ENCODE measurements around the gene TANC2. TPM values are rescaled to one million over a fixed set of nuclear protein-coding genes. Genes with fewer than 3 reads are reported as not detected.

Gene TANC2
- total RNA-seq, 1 experiment from 2014 or later = 18.6 TPM

DNA sequence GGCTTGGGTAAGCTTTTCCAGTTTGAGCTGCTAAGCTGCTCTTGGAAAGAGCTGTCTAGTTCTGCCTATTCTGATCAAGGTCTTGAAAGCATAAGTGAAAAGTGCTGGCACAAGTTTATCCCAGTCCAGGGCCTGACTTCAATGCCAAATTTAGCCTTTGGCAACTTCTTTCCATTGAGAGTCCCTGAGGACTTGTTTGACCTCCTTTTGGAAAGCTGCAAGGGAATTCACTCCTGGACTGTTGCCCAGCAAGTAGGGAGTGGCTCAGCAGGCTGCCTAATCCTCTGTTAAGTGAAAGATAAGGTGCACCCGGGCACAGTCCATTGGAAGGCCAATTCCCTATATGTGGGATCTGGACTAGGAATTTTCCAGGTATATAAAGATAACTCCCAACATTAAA, 16.0 kb upstream of the TANC2 start (continued):
- TF ChIP-seq, protein P1, sequence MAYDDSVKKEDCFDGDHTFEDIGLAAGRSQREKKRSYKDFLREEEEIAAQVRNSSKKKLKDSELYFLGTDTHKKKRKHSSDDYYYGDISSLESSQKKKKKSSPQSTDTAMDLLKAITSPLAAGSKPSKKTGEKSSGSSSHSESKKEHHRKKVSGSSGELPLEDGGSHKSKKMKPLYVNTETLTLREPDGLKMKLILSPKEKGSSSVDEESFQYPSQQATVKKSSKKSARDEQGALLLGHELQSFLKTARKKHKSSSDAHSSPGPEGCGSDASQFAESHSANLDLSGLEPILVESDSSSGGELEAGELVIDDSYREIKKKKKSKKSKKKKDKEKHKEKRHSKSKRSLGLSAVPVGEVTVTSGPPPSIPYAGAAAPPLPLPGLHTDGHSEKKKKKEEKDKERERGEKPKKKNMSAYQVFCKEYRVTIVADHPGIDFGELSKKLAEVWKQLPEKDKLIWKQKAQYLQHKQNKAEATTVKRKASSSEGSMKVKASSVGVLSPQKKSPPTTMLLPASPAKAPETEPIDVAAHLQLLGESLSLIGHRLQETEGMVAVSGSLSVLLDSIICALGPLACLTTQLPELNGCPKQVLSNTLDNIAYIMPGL (CRISPR knock-in tag; IDR thresholded peaks at IDR 0.05) = no peak

DNA sequence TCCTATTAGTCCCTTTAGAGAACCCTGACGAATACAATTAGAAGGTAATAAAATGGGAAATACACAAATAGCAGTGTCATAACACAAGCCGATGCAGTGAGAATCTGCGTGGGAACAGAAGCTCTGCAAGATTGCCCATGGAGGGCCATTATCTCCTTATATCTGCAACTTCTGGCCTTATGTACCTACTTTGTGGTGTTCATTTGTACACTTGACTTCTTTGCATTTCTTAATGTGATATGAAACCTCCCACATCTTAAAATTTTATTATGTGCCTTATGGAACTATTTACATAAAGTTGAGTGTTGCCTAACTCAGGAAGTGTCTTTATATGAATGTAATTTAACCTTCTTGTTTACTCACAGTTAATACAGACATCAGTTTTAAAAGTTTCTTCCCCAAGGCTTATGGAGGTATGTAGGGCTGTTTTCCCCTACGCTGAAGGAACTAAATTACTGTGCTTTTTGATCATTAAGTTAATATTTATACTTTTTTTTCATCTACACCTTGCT, 10.1 kb upstream of the TANC2 start:
- H3K4me1 Mint-ChIP-seq = no peaks in the 10 kb centered on the region
- H3K9me3 Mint-ChIP-seq = no peaks in the 10 kb centered on the region
- H3K27me3 Mint-ChIP-seq (ENCODE audit: low read depth) = peaks cover 5% of the 10 kb centered on the region
- H3K36me3 Mint-ChIP-seq = no peaks in the 10 kb centered on the region
- H3K27ac Mint-ChIP-seq = no peak overlapping the region
- ChIA-PET CTCF (no interaction called here), POLR2A (no interaction called here)
- no peak for DNase-seq (ENCODE audit: low spot score)
- no peak overlapping the region for H3K4me3 Mint-ChIP-seq
- ATAC-seq = no peak
- TF ChIP-seq, protein P2, sequence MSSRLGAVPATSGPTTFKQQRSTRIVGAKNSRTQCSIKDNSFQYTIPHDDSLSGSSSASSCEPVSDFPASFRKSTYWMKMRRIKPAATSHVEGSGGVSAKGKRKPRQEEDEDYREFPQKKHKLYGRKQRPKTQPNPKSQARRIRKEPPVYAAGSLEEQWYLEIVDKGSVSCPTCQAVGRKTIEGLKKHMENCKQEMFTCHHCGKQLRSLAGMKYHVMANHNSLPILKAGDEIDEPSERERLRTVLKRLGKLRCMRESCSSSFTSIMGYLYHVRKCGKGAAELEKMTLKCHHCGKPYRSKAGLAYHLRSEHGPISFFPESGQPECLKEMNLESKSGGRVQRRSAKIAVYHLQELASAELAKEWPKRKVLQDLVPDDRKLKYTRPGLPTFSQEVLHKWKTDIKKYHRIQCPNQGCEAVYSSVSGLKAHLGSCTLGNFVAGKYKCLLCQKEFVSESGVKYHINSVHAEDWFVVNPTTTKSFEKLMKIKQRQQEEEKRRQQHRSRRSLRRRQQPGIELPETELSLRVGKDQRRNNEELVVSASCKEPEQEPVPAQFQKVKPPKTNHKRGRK (CRISPR knock-in tag; IDR thresholded peaks at IDR 0.05; ENCODE audit: borderline replicate concordance) = no peak
- TF ChIP-seq, protein P3, sequence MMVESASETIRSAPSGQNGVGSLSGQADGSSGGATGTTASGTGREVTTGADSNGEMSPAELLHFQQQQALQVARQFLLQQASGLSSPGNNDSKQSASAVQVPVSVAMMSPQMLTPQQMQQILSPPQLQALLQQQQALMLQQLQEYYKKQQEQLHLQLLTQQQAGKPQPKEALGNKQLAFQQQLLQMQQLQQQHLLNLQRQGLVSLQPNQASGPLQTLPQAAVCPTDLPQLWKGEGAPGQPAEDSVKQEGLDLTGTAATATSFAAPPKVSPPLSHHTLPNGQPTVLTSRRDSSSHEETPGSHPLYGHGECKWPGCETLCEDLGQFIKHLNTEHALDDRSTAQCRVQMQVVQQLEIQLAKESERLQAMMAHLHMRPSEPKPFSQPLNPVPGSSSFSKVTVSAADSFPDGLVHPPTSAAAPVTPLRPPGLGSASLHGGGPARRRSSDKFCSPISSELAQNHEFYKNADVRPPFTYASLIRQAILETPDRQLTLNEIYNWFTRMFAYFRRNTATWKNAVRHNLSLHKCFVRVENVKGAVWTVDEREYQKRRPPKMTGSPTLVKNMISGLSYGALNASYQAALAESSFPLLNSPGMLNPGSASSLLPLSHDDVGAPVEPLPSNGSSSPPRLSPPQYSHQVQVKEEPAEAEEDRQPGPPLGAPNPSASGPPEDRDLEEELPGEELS (CRISPR knock-in tag; IDR thresholded peaks at IDR 0.05) = no peak
- no peak for TF ChIP-seq TEAD1 (CRISPR knock-in tag; IDR thresholded peaks at IDR 0.05)
- TF ChIP-seq PRRX2 (CRISPR knock-in tag; IDR thresholded peaks at IDR 0.05) = no peak
- TF ChIP-seq ZNF219 (CRISPR knock-in tag; IDR thresholded peaks at IDR 0.05; ENCODE audit: borderline replicate concordance) = no peak
- TF ChIP-seq, protein P1 (CRISPR knock-in tag; IDR thresholded peaks at IDR 0.05) = no peak
- TF ChIP-seq, protein P4, sequence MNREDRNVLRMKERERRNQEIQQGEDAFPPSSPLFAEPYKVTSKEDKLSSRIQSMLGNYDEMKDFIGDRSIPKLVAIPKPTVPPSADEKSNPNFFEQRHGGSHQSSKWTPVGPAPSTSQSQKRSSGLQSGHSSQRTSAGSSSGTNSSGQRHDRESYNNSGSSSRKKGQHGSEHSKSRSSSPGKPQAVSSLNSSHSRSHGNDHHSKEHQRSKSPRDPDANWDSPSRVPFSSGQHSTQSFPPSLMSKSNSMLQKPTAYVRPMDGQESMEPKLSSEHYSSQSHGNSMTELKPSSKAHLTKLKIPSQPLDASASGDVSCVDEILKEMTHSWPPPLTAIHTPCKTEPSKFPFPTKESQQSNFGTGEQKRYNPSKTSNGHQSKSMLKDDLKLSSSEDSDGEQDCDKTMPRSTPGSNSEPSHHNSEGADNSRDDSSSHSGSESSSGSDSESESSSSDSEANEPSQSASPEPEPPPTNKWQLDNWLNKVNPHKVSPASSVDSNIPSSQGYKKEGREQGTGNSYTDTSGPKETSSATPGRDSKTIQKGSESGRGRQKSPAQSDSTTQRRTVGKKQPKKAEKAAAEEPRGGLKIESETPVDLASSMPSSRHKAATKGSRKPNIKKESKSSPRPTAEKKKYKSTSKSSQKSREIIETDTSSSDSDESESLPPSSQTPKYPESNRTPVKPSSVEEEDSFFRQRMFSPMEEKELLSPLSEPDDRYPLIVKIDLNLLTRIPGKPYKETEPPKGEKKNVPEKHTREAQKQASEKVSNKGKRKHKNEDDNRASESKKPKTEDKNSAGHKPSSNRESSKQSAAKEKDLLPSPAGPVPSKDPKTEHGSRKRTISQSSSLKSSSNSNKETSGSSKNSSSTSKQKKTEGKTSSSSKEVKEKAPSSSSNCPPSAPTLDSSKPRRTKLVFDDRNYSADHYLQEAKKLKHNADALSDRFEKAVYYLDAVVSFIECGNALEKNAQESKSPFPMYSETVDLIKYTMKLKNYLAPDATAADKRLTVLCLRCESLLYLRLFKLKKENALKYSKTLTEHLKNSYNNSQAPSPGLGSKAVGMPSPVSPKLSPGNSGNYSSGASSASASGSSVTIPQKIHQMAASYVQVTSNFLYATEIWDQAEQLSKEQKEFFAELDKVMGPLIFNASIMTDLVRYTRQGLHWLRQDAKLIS (CRISPR knock-in tag; IDR thresholded peaks at IDR 0.05; ENCODE audit: borderline replicate concordance) = no peak
- no peak for TF ChIP-seq FOXK1 (CRISPR knock-in tag; IDR thresholded peaks at IDR 0.05)
- TF ChIP-seq, protein P5, sequence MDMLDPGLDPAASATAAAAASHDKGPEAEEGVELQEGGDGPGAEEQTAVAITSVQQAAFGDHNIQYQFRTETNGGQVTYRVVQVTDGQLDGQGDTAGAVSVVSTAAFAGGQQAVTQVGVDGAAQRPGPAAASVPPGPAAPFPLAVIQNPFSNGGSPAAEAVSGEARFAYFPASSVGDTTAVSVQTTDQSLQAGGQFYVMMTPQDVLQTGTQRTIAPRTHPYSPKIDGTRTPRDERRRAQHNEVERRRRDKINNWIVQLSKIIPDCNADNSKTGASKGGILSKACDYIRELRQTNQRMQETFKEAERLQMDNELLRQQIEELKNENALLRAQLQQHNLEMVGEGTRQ (CRISPR knock-in tag; IDR thresholded peaks at IDR 0.05) = no peak
- TF ChIP-seq, protein P6, sequence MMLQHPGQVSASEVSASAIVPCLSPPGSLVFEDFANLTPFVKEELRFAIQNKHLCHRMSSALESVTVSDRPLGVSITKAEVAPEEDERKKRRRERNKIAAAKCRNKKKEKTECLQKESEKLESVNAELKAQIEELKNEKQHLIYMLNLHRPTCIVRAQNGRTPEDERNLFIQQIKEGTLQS (CRISPR knock-in tag; conservative IDR thresholded peaks at IDR 0.05) = no peak
- TF ChIP-seq, protein P7, sequence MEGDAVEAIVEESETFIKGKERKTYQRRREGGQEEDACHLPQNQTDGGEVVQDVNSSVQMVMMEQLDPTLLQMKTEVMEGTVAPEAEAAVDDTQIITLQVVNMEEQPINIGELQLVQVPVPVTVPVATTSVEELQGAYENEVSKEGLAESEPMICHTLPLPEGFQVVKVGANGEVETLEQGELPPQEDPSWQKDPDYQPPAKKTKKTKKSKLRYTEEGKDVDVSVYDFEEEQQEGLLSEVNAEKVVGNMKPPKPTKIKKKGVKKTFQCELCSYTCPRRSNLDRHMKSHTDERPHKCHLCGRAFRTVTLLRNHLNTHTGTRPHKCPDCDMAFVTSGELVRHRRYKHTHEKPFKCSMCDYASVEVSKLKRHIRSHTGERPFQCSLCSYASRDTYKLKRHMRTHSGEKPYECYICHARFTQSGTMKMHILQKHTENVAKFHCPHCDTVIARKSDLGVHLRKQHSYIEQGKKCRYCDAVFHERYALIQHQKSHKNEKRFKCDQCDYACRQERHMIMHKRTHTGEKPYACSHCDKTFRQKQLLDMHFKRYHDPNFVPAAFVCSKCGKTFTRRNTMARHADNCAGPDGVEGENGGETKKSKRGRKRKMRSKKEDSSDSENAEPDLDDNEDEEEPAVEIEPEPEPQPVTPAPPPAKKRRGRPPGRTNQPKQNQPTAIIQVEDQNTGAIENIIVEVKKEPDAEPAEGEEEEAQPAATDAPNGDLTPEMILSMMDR (IDR thresholded peaks at IDR 0.05) = no peak
- no peak for TF ChIP-seq ZNF396 (CRISPR knock-in tag; IDR thresholded peaks at IDR 0.05; ENCODE audit: borderline replicate concordance)
- no peak for TF ChIP-seq JUN (CRISPR knock-in tag; IDR thresholded peaks at IDR 0.05)
- TF ChIP-seq, protein P8, sequence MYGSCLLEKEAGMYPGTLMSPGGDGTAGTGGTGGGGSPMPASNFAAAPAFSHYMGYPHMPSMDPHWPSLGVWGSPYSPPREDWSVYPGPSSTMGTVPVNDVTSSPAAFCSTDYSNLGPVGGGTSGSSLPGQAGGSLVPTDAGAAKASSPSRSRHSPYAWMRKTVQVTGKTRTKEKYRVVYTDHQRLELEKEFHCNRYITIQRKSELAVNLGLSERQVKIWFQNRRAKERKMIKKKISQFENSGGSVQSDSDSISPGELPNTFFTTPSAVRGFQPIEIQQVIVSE (CRISPR knock-in tag; IDR thresholded peaks at IDR 0.05; ENCODE audit: borderline replicate concordance) = no peak
- no peak for TF ChIP-seq GABPB1 (CRISPR knock-in tag; IDR thresholded peaks at IDR 0.05)
- TF ChIP-seq, protein P9, sequence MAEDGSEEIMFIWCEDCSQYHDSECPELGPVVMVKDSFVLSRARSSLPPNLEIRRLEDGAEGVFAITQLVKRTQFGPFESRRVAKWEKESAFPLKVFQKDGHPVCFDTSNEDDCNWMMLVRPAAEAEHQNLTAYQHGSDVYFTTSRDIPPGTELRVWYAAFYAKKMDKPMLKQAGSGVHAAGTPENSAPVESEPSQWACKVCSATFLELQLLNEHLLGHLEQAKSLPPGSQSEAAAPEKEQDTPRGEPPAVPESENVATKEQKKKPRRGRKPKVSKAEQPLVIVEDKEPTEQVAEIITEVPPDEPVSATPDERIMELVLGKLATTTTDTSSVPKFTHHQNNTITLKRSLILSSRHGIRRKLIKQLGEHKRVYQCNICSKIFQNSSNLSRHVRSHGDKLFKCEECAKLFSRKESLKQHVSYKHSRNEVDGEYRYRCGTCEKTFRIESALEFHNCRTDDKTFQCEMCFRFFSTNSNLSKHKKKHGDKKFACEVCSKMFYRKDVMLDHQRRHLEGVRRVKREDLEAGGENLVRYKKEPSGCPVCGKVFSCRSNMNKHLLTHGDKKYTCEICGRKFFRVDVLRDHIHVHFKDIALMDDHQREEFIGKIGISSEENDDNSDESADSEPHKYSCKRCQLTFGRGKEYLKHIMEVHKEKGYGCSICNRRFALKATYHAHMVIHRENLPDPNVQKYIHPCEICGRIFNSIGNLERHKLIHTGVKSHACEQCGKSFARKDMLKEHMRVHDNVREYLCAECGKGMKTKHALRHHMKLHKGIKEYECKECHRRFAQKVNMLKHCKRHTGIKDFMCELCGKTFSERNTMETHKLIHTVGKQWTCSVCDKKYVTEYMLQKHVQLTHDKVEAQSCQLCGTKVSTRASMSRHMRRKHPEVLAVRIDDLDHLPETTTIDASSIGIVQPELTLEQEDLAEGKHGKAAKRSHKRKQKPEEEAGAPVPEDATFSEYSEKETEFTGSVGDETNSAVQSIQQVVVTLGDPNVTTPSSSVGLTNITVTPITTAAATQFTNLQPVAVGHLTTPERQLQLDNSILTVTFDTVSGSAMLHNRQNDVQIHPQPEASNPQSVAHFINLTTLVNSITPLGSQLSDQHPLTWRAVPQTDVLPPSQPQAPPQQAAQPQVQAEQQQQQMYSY (CRISPR knock-in tag; IDR thresholded peaks at IDR 0.05) = no peak
